ENCODE data around the gene SOD1. TPM values are rescaled to one million over a fixed set of nuclear protein-coding genes. Genes with fewer than 3 reads are reported as not detected.

Gene SOD1
- total RNA-seq, 2 experiments from 2014 or later, result 197 to 206 TPM

GRCh38 chr21:31706562-31706961 lies 47.1 kb downstream of the SOD1 start:
- DNase-seq, result no peak
- peaks cover 29% of the 10 kb centered on the region for H3K36me3 Mint-ChIP-seq (ENCODE audit: low read depth)
- POLR2A ChIA-PET, result no interaction called here

DNA sequence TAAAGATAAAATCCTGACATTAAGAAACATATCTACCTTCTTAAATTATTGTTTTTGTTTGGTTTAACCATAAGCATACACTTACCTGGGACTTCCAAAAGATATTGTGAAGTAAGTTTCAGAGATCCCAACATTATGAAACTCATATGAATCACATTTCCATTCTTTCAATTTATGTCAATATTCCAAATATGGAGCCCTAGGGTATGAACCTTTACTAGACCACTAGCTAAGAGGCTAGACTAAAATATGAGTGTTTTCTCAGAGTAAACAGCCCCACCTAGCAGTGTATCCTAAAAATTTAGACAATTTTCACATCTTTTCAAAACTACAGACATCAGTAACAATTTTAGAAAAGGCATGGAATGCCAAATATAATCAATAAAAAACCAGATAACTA lies 48.0 kb downstream of the SOD1 start:
- no peaks in the 10 kb centered on the region for H3K9me3 Mint-ChIP-seq
- no peaks in the 10 kb centered on the region for H3K27me3 Mint-ChIP-seq
- DNase-seq, result no peak
- CTCF ChIA-PET, result no interaction called here
- peaks cover 13% of the 10 kb centered on the region for H3K4me1 Mint-ChIP-seq
- no peak overlapping the region for H3K27ac Mint-ChIP-seq
- H3K4me3 Mint-ChIP-seq, result no peak overlapping the region
- POLR2A ChIA-PET, result no interaction called here
- peaks cover 20% of the 10 kb centered on the region for H3K36me3 Mint-ChIP-seq (ENCODE audit: low read depth)

More at GRCh38 chr21:31706562-31706961, 47.1 kb downstream of the SOD1 start:
- CTCF ChIA-PET, result no interaction called here
- peaks cover 13% of the 10 kb centered on the region for H3K4me1 Mint-ChIP-seq
- H3K27ac Mint-ChIP-seq, result no peak overlapping the region
- no peak overlapping the region for H3K4me3 Mint-ChIP-seq
- no peaks in the 10 kb centered on the region for H3K27me3 Mint-ChIP-seq
- H3K9me3 Mint-ChIP-seq, result no peaks in the 10 kb centered on the region

- H3K36me3 Mint-ChIP-seq (ENCODE audit: low read depth), result peaks cover 13% of the 10 kb centered on the region
- ChIA-PET CTCF (no interaction called here), POLR2A (no interaction called here)
- H3K4me1 Mint-ChIP-seq, result peaks cover 17% of the 10 kb centered on the region
- H3K27ac Mint-ChIP-seq, result no peak overlapping the region
- H3K27me3 Mint-ChIP-seq, result no peaks in the 10 kb centered on the region
- H3K4me3 Mint-ChIP-seq, result no peak overlapping the region
- no peak for DNase-seq
- H3K9me3 Mint-ChIP-seq, result no peaks in the 10 kb centered on the region
Observed at GRCh38 chr21:31708541-31708940, 49.0 kb downstream of the SOD1 start.

- Mint-ChIP-seq H3K27ac (no peak overlapping the region), H3K4me3 (no peak overlapping the region), H3K36me3 (ENCODE audit: low read depth) (peaks cover 5% of the 10 kb centered on the region), H3K9me3 (no peaks in the 10 kb centered on the region), H3K4me1 (peaks cover 31% of the 10 kb centered on the region), H3K27me3 (no peaks in the 10 kb centered on the region)
- ChIA-PET POLR2A (interaction anchor here (0.9 kb wide), 1 partner anchor 236 kb away, joined by 5 read pairs; no protein-coding TSS in a partner anchor), CTCF (no interaction called here)
- no peak for DNase-seq
Observed at GRCh38 chr21:31710586-31710985, 51.1 kb downstream of the SOD1 start.

- peaks cover 31% of the 10 kb centered on the region for H3K4me1 Mint-ChIP-seq
- H3K36me3 Mint-ChIP-seq (ENCODE audit: low read depth), result peaks cover 3% of the 10 kb centered on the region
- CTCF ChIA-PET, result no interaction called here
- H3K4me3 Mint-ChIP-seq, result no peak overlapping the region
- H3K27me3 Mint-ChIP-seq, result no peaks in the 10 kb centered on the region
- H3K27ac Mint-ChIP-seq, result no peak overlapping the region
- H3K9me3 Mint-ChIP-seq, result no peaks in the 10 kb centered on the region
- DNase-seq, result no peak
- POLR2A ChIA-PET, result interaction anchor here (0.9 kb wide), 1 partner anchor 237 kb away, joined by 5 read pairs; no protein-coding TSS in a partner anchor
Observed at GRCh38 chr21:31711326-31711725, 51.8 kb downstream of the SOD1 start.

- CTCF ChIA-PET, result interaction anchor here (0.7 kb wide), 1 partner anchor 297 kb away, joined by 4 read pairs; no protein-coding TSS in a partner anchor
- DNase-seq, result no peak
- Mint-ChIP-seq H3K9me3 (no peaks in the 10 kb centered on the region), H3K4me1 (peaks cover 31% of the 10 kb centered on the region), H3K27me3 (no peaks in the 10 kb centered on the region), H3K27ac (no peak overlapping the region), H3K36me3 (ENCODE audit: low read depth) (no peaks in the 10 kb centered on the region), H3K4me3 (no peak overlapping the region)
- POLR2A ChIA-PET, result no interaction called here
Observed at GRCh38 chr21:31711745-31712285, 52.3 kb downstream of the SOD1 start.

DNA sequence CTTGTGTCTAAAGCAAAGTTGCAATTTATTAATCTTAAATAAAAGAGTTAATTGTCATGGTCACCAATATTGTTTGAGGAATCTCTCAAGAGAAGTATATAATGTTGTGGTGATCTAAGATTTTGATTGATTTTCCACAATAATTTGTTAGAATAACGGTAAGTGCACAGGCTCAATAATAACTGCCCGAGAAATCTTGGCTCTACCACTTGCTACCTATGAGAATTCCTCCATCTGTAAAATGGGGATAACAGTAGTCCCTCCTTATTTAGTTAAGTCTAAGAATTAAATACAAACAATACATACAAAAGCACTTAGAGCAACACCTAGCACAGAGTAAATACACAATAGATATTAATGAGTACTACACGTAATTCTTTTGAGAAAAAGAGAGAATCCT lies 53.6 kb downstream of the SOD1 start:
- POLR2A ChIA-PET, result no interaction called here
- Mint-ChIP-seq H3K4me1 (peaks cover 32% of the 10 kb centered on the region), H3K36me3 (ENCODE audit: low read depth) (no peaks in the 10 kb centered on the region), H3K4me3 (no peak overlapping the region), H3K9me3 (no peaks in the 10 kb centered on the region), H3K27ac (no peak overlapping the region), H3K27me3 (no peaks in the 10 kb centered on the region)
- CTCF ChIA-PET, result no interaction called here
- DNase-seq, result no peak

DNA sequence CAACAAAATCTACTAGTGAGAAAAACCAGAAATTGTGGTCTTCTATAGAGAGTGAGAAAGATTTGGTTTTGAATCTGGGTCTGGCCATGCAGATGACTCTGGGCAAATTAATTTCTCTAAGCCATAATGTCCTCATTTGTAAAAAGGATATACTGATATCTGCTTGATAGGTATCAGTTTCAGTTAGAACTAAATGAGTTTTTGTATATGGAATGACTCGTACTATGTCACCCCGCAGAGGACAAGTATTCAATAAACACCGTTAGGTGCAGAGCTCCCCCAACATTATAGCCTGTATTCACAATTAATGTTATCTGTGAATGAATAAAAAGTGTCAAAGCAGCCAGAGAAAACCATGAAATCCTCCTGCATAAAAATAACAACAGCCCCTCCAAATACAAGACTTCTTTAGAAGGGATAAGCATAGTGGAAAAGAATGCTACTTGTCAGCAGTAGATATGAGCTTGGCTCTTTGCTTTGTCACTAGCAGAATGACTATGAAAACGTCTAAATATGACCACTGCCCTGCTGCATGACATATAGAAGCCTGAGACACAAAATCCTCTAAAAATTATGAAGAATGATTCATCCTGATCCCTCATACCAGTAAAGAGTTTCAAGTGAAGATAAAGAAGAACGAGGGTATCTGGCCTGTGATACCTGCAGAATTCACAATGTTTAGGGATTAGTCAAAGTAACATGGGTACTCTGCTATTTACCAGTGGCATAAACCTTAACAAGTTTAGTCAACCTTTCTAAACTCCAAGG lies 54.7 kb downstream of the SOD1 start:
- H3K4me3 Mint-ChIP-seq, result no peak overlapping the region
- CTCF ChIA-PET, result interaction anchor here (1.0 kb wide), 1 partner anchor 10 kb away, joined by 3 read pairs; no protein-coding TSS in a partner anchor

DNA sequence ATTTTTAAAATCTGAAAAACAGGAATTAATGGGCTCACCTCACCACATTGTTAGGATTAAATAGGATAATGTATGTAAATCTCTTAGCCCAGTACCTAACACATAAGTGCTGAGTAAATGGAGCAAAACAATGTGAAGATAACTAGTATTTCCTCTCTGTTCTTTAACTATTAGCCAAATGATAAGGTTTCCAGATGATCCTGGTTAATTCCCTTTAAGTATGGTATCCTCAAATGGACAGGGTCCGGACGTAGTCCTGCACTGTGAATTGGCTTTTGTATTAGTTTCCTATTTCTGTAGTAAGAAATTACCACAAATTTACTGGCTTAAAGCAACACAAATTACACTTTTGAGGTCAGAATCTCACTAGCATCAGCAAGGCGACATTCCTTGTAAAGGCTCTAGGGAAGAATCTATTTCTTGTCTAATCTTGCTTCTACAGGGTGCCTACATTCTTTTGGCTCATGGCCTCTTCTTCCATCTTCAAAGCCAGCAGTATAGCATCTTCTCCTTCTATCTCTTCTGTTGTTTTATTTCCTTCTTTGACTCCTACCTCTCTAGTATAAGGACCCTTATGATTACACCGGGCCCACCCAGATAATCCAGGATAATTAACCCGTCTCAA lies 55.4 kb downstream of the SOD1 start:
- ChIA-PET POLR2A (no interaction called here), CTCF (interaction anchor here (1.0 kb wide), 1 partner anchor 9 kb away, joined by 3 read pairs; no protein-coding TSS in a partner anchor)
- DNase-seq, result no peak
- Mint-ChIP-seq H3K27me3 (no peaks in the 10 kb centered on the region), H3K36me3 (ENCODE audit: low read depth) (peaks cover 3% of the 10 kb centered on the region), H3K4me1 (peaks cover 31% of the 10 kb centered on the region), H3K4me3 (no peak overlapping the region), H3K9me3 (no peaks in the 10 kb centered on the region), H3K27ac (no peak overlapping the region)

More for the DNA sequence above, 54.7 kb downstream of the SOD1 start:
- DNase-seq, result no peak
- H3K9me3 Mint-ChIP-seq, result no peaks in the 10 kb centered on the region
- no peaks in the 10 kb centered on the region for H3K36me3 Mint-ChIP-seq (ENCODE audit: low read depth)
- H3K4me1 Mint-ChIP-seq, result peaks cover 31% of the 10 kb centered on the region
- peak overlapping the region; percentile 56 for H3K27ac Mint-ChIP-seq
- POLR2A ChIA-PET, result no interaction called here
- H3K27me3 Mint-ChIP-seq, result no peaks in the 10 kb centered on the region

- no peak for DNase-seq
- H3K27ac Mint-ChIP-seq, result no peak overlapping the region
- H3K4me1 Mint-ChIP-seq, result peaks cover 36% of the 10 kb centered on the region
- CTCF ChIA-PET, result no interaction called here
- H3K36me3 Mint-ChIP-seq (ENCODE audit: low read depth), result peaks cover 4% of the 10 kb centered on the region
- POLR2A ChIA-PET, result no interaction called here
- H3K4me3 Mint-ChIP-seq, result no peak overlapping the region
- no peaks in the 10 kb centered on the region for H3K27me3 Mint-ChIP-seq
- no peaks in the 10 kb centered on the region for H3K9me3 Mint-ChIP-seq
Observed at GRCh38 chr21:31716106-31716505, 56.6 kb downstream of the SOD1 start.

Other genes with a start within 250 kb of the SOD1 start
- 10 to 100 TPM; 49.0 to 49.3 TPM for gene SCAF4, start 72.4 kb downstream of the SOD1 start, total RNA-seq
- gene HUNK, start 213.3 kb downstream of the SOD1 start, total RNA-seq, result under 1 TPM; 0.03 to 0.05 TPM

Data from activated CD4-positive, alpha-beta memory T cell treated with anti-CD3 and anti-CD28 coated beads, Interleukin-2, amount 10 ng/mL, durations not matched to agents 7 days and 5 days (primary cell).